PC-3 (cell line): ENCODE results near the gene SETBP1. TPM values are rescaled to one million over a fixed set of nuclear protein-coding genes. Genes with fewer than 3 reads are reported as not detected.

ENCODE experiments used
- ATAC-seq: fragments of 200-7000 bp; cut with Tn5 transposase; 2 replicates; pipeline ENCODE4 v1.9.1; 2020; ENCODE audit warnings: mild to moderate bottlenecking, moderate library complexity
- BruUV-seq: library from RNA; stranded (reverse); fragments of 400-500 nt; replicated peaks from 2 replicates; lab custom pipeline; 2021; lab: Mats Ljungman, UMichigan
- CTCF ChIA-PET: fragments of 300-600 bp; sonication (Branson Sonifier 250); formaldehyde crosslinking; loops from one replicate; lab custom pipeline; 2022; ENCODE audit warnings: antibody characterized with exemption; lab: Charles Lee
- POLR2A ChIA-PET: fragments of 300-600 bp; sonication (Branson Sonifier 250); formaldehyde crosslinking; loops from one replicate; lab custom pipeline; 2022; ENCODE audit warnings: antibody characterized with exemption; ENCODE audit not compliant: unreplicated experiment; lab: Charles Lee
- DNase-seq: peaks from one replicate; pipeline ENCODE4 v3.0.0-alpha.2; 2015
- H2AFZ ChIP-seq: fragments of 300-600 bp; sonication (generic); 2 replicates; pipeline ENCODE4 v1.6.0; 2016; ENCODE audit warnings: antibody characterized with exemption, low read length
- H3F3A ChIP-seq: fragments of 300-600 bp; sonication (generic); one replicate; pipeline ENCODE4 v1.6.0; 2017; ENCODE audit warnings: antibody characterized with exemption, low read length, control low read depth, mild to moderate bottlenecking; ENCODE audit not compliant: unreplicated experiment
- H3K27ac ChIP-seq: fragments of 300-600 bp; sonication (generic); 2 replicates; pipeline ENCODE4 v1.5.1; 2016; ENCODE audit warnings: mild to moderate bottlenecking, low read length
- H3K27me3 ChIP-seq: fragments of 300-600 bp; sonication (generic); 2 replicates; pipeline ENCODE4 v1.6.1; 2016; ENCODE audit warnings: low read length, mixed read lengths
- H3K36me3 ChIP-seq: fragments of 300-600 bp; sonication (generic); 2 replicates; pipeline ENCODE4 v1.6.1; 2016; ENCODE audit warnings: low read depth, mixed run types, low read length, mixed read lengths
- H3K4me1 ChIP-seq: fragments of 300-600 bp; sonication (generic); 2 replicates; pipeline ENCODE4 v1.5.1; 2016; ENCODE audit warnings: low read length; ENCODE audit not compliant: insufficient read depth
- H3K4me2 ChIP-seq: fragments of 300-600 bp; sonication (generic); 2 replicates; pipeline ENCODE4 v1.6.0; 2016; ENCODE audit warnings: low read length
- H3K4me3 ChIP-seq: fragments of 300-600 bp; sonication (generic); 2 replicates; pipeline ENCODE4 v1.5.1; 2016; ENCODE audit warnings: mild to moderate bottlenecking, low read length, mixed read lengths
- H3K79me2 ChIP-seq: fragments of 300-600 bp; sonication (generic); 2 replicates; pipeline ENCODE4 v1.6.1; 2017; ENCODE audit warnings: low read length, mixed read lengths
- H3K9ac ChIP-seq: fragments of 300-600 bp; sonication (generic); 2 replicates; pipeline ENCODE4 v1.6.0; 2016; ENCODE audit warnings: mild to moderate bottlenecking, low read length
- H3K9me2 ChIP-seq: fragments of 300-600 bp; sonication (generic); replicated peaks from 2 replicates; pipeline ENCODE4 v1.6.1; 2016; ENCODE audit warnings: mixed run types, low read length, mixed read lengths
- H3K9me3 ChIP-seq: fragments of 300-600 bp; sonication (generic); 2 replicates; pipeline ENCODE4 v1.6.1; 2016; ENCODE audit warnings: low read length, mixed read lengths
- H4K20me1 ChIP-seq: fragments of 300-600 bp; sonication (generic); 2 replicates; pipeline ENCODE4 v1.6.1; 2016; ENCODE audit warnings: low read length, mixed read lengths
- CTCF ChIP-seq: fragments of 300-600 bp; sonication (generic); conservative IDR thresholded peaks from 2 replicates; pipeline ENCODE4 v1.5.1; 2017; ENCODE audit warnings: antibody characterized with exemption, low read depth, mild to moderate bottlenecking, low read length
- EZH2 ChIP-seq: fragments of 300-600 bp; sonication (generic); IDR thresholded peaks from one replicate; pipeline ENCODE4 v1.6.1; 2017; ENCODE audit warnings: antibody characterized with exemption, mild to moderate bottlenecking, low read length; ENCODE audit not compliant: unreplicated experiment
- EZH2phosphoT487 ChIP-seq: fragments of 300-600 bp; sonication (generic); IDR thresholded peaks from 2 replicates; pipeline ENCODE4 v1.6.1; 2018; ENCODE audit warnings: mild to moderate bottlenecking, antibody characterized with exemption, low read length, borderline replicate concordance
- intact Hi-C: fragments of 100-400 bp; cut with micrococcal nuclease; formaldehyde crosslinking; loops from 2 replicates; pipeline ENCODE4 v1.9.0; 2023
- total RNA-seq: library from RNA; depleted of rRNA; stranded (reverse); fragments of >200 nt; gene quantifications from 2 replicates; pipeline ENCODE4 v1.2.3, GENCODE V29; 2014

The SETBP1 gene
- total RNA-seq, 1 experiment from 2014 or later = 2.3 TPM

- intact Hi-C loops = no loop called here
- CTCF ChIA-PET = no interaction called here
- ATAC-seq (no peak), DNase-seq (no peak)
- Histone ChIP-seq H3K9me3 (no peaks in the 10 kb centered on the region), H3K79me2 (no peaks in the 10 kb centered on the region), H3K27me3 (no peaks in the 10 kb centered on the region), H3K36me3 (no peaks in the 10 kb centered on the region), H3K27ac (no peak overlapping the region), H3K4me1 (peaks cover 4% of the 10 kb centered on the region), H3K9me2 (no peaks in the 10 kb centered on the region), H2AFZ (no peak overlapping the region), H3K4me2 (no peak overlapping the region), H4K20me1 (no peaks in the 10 kb centered on the region), H3F3A (no peaks in the 10 kb centered on the region), H3K9ac (no peak overlapping the region), H3K4me3 (no peak overlapping the region)
- POLR2A ChIA-PET = no interaction called here
- no TSS peak for BruUV-seq
- TF ChIP-seq CTCF (no peak), EZH2 (no peak), EZH2phosphoT487 (no peak)
Observed at GRCh38 chr18:44698518-44698917, 17.8 kb downstream of the SETBP1 start.

DNA sequence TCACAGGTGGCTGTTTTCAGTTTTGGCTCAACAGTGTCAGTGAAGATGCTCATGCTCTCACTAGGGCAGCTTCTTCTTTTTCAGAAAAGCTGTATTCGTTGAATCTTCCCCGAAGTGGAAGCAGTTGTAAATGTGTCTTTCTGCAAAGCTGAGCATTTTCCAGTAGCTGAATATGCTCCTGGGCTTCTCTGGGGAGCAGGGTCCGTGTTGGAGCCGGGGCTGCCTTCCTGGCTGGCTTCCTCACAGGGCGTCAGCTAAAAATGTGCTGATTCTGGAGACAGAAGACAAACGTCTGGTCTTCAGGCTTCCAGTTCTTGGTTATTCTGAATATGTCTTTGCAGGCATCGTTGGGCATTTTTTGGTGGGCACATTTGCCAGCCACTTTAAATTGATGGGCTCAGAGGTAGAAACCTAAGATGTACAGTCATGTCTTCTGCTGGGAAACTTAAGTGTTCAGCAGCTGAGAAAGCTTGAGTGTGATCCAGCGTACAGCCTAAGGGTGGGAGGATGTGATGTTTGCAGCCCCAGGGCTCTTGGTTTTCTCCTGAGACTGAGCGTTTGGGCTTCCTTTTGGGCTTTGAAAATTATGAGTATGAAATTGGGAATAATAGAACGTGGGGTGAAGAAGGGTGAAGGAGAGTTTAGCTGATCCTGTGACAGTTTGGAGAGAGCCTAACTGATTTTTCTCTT is 19.0 kb downstream of the SETBP1 start:
- Histone ChIP-seq H3K9me3 (no peaks in the 10 kb centered on the region), H3K79me2 (no peaks in the 10 kb centered on the region), H3K4me3 (no peak overlapping the region), H3K36me3 (no peaks in the 10 kb centered on the region), H2AFZ (no peak overlapping the region), H3F3A (no peaks in the 10 kb centered on the region), H3K27ac (no peak overlapping the region), H3K9ac (no peak overlapping the region), H3K4me1 (no peaks in the 10 kb centered on the region), H3K4me2 (no peak overlapping the region), H3K27me3 (no peaks in the 10 kb centered on the region), H4K20me1 (no peaks in the 10 kb centered on the region), H3K9me2 (no peaks in the 10 kb centered on the region)
- TF ChIP-seq EZH2phosphoT487 (no peak), EZH2 (no peak)
- no peak for DNase-seq
- CTCF ChIA-PET = no interaction called here
- POLR2A ChIA-PET = no interaction called here
- intact Hi-C loops = no loop called here
- ATAC-seq = no peak
- BruUV-seq = no TSS peak

- Histone ChIP-seq H3K36me3 (no peaks in the 10 kb centered on the region), H3K4me3 (no peak overlapping the region), H3K27me3 (no peaks in the 10 kb centered on the region), H3K4me1 (no peaks in the 10 kb centered on the region), H3K27ac (no peak overlapping the region), H3K9me3 (no peaks in the 10 kb centered on the region), H3K9me2 (no peaks in the 10 kb centered on the region), H3K79me2 (no peaks in the 10 kb centered on the region), H3K4me2 (no peak overlapping the region), H2AFZ (no peak overlapping the region), H4K20me1 (no peaks in the 10 kb centered on the region), H3K9ac (no peak overlapping the region), H3F3A (no peaks in the 10 kb centered on the region)
- TF ChIP-seq CTCF (no peak), EZH2 (no peak), EZH2phosphoT487 (no peak)
- no peak for DNase-seq
- ChIA-PET POLR2A (no interaction called here), CTCF (interaction anchor here (0.6 kb wide), 1 partner anchor 484 kb away, joined by 3 read pairs; no protein-coding TSS in a partner anchor)
- no peak for ATAC-seq
- intact Hi-C loops = no loop called here
- no TSS peak for BruUV-seq
Observed at GRCh38 chr18:44700652-44701051, 20.0 kb downstream of the SETBP1 start.
